Endodermal cell (in vitro differentiated cells): ENCODE data around the gene IGFN1. TPM values are rescaled to one million over a fixed set of nuclear protein-coding genes. Genes with fewer than 3 reads are reported as not detected.

Experiments
- DNase-seq: peaks from one replicate; pipeline ENCODE4 v3.0.0-alpha.2; 2017
- H3K27ac ChIP-seq: 2 replicates; pipeline ENCODE4 v1.5.1; 2013; ENCODE audit warnings: mild to moderate bottlenecking, low read depth, low read length, moderate library complexity
- H3K27me3 ChIP-seq: 2 replicates; pipeline ENCODE4 v1.6.1; 2013; ENCODE audit warnings: mild to moderate bottlenecking, low read length, moderate library complexity; ENCODE audit not compliant: insufficient read depth, control insufficient read depth, poor library complexity, severe bottlenecking
- H3K36me3 ChIP-seq: 2 replicates; pipeline ENCODE4 v1.7.0; 2013; ENCODE audit warnings: mild to moderate bottlenecking, low read length, moderate library complexity; ENCODE audit not compliant: control insufficient read depth, insufficient read depth
- H3K4me1 ChIP-seq: one replicate; pipeline ENCODE4 v1.7.0; 2013; ENCODE audit warnings: low read length; ENCODE audit not compliant: control insufficient read depth, insufficient read depth
- H3K4me3 ChIP-seq: 2 replicates; pipeline ENCODE4 v1.5.1; 2013; ENCODE audit warnings: mild to moderate bottlenecking, low read length, moderate library complexity
- H3K9ac ChIP-seq: 2 replicates; pipeline ENCODE4 v1.6.1; 2013; ENCODE audit warnings: mild to moderate bottlenecking, low read length, moderate library complexity; ENCODE audit not compliant: poor library complexity, severe bottlenecking; ENCODE audit errors: extremely low read depth
- H3K9me3 ChIP-seq: 2 replicates; pipeline ENCODE4 v1.6.1; 2013; ENCODE audit warnings: mild to moderate bottlenecking, low read length, moderate library complexity; ENCODE audit not compliant: control insufficient read depth
- H3K27ac Mint-ChIP-seq: 2 replicates; pipeline ENCODE4 v1.8.0; 2020; ENCODE audit warnings: mixed read lengths
- H3K27me3 Mint-ChIP-seq: 2 replicates; pipeline ENCODE4 v1.8.0; 2021; ENCODE audit warnings: mild to moderate bottlenecking, mixed read lengths; ENCODE audit not compliant: insufficient read depth
- H3K36me3 Mint-ChIP-seq: 2 replicates; pipeline ENCODE4 v1.8.0; 2020; ENCODE audit warnings: low read depth, mixed read lengths
- H3K4me1 Mint-ChIP-seq: 2 replicates; pipeline ENCODE4 v1.8.0; 2020; ENCODE audit warnings: mixed read lengths
- H3K4me3 Mint-ChIP-seq: 2 replicates; pipeline ENCODE4 v1.8.0; 2020; ENCODE audit warnings: mild to moderate bottlenecking, moderate library complexity, mixed read lengths
- H3K9me3 Mint-ChIP-seq: 2 replicates; pipeline ENCODE4 v1.8.0; 2020; ENCODE audit warnings: mild to moderate bottlenecking, mixed read lengths
- WGBS, 2 experiments: methylation state at CpG; one replicate each; pipeline versions ENCODE4 v1.1.5 to v1.1.7; 2013; ENCODE audit warnings: missing lambda C conversion rate in 2 of 2, mixed read lengths in 1 of 2; ENCODE audit not compliant: insufficient coverage in 1 of 2, insufficient read length in 1 of 2; 5-methylcytosine and 5-hydroxymethylcytosine counted together
- total RNA-seq, 2 donors: library from RNA; stranded (reverse); fragmentation: NEBNext Ultra II Directional in 1 of 2; extraction: Animal tissue kit (Norgen Biotek cat#: 25700) in 1 of 2; gene quantifications; 2 replicates in 1 of 2; 3 replicates in 1 of 2; pipeline ENCODE4 v1.2.1, GENCODE V29; 2021
- TF ChIP-seq, protein P1 (sequence below): fragments of 200-600 bp; sonication (generic); conservative IDR thresholded peaks from 2 replicates; pipeline ENCODE4 v1.5.0; 2021; ENCODE audit warnings: antibody characterized with exemption, mild to moderate bottlenecking

IGFN1 gene
- total RNA-seq, 2 donors from 2014 or later, result not detected

GRCh38 chr1:201163707-201164106, 26.9 kb upstream of the IGFN1 start:
- H3K36me3 Mint-ChIP-seq, result peaks cover 4% of the 10 kb centered on the region
- DNase-seq, result no peak
- no peaks in the 10 kb centered on the region for H3K27me3 ChIP-seq
- H3K9me3 Mint-ChIP-seq, result no peaks in the 10 kb centered on the region
- no peak overlapping the region for H3K9ac ChIP-seq
- TF ChIP-seq, protein P1, sequence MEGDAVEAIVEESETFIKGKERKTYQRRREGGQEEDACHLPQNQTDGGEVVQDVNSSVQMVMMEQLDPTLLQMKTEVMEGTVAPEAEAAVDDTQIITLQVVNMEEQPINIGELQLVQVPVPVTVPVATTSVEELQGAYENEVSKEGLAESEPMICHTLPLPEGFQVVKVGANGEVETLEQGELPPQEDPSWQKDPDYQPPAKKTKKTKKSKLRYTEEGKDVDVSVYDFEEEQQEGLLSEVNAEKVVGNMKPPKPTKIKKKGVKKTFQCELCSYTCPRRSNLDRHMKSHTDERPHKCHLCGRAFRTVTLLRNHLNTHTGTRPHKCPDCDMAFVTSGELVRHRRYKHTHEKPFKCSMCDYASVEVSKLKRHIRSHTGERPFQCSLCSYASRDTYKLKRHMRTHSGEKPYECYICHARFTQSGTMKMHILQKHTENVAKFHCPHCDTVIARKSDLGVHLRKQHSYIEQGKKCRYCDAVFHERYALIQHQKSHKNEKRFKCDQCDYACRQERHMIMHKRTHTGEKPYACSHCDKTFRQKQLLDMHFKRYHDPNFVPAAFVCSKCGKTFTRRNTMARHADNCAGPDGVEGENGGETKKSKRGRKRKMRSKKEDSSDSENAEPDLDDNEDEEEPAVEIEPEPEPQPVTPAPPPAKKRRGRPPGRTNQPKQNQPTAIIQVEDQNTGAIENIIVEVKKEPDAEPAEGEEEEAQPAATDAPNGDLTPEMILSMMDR, result no peak
- no peak overlapping the region for H3K4me3 Mint-ChIP-seq
- no peak overlapping the region for H3K27ac ChIP-seq
- H3K27me3 Mint-ChIP-seq, result no peaks in the 10 kb centered on the region
- 67 to 72% methylated on average over 3 to 4 of the region's 4 CpGs for WGBS, 2 experiments
- no peak overlapping the region for H3K4me3 ChIP-seq
- H3K4me1 ChIP-seq, result peaks cover 6% of the 10 kb centered on the region
- no peaks in the 10 kb centered on the region for H3K9me3 ChIP-seq
- H3K4me1 Mint-ChIP-seq, result peaks cover 22% of the 10 kb centered on the region
- no peaks in the 10 kb centered on the region for H3K36me3 ChIP-seq
- H3K27ac Mint-ChIP-seq, result no peak overlapping the region

GRCh38 chr1:201164645-201165044, 26.0 kb upstream of the IGFN1 start:
- peak overlapping the region; percentile 91 for H3K27ac Mint-ChIP-seq
- no peak for DNase-seq
- no peak overlapping the region for H3K27ac ChIP-seq
- H3K27me3 ChIP-seq, result no peaks in the 10 kb centered on the region
- no peaks in the 10 kb centered on the region for H3K9me3 Mint-ChIP-seq
- 72 to 74% methylated on average over 7 of the region's 7 CpGs for WGBS, 2 experiments
- H3K27me3 Mint-ChIP-seq, result no peaks in the 10 kb centered on the region
- H3K4me1 Mint-ChIP-seq, result peaks cover 26% of the 10 kb centered on the region
- no peak overlapping the region for H3K4me3 Mint-ChIP-seq
- H3K4me1 ChIP-seq, result peaks cover 6% of the 10 kb centered on the region
- H3K9ac ChIP-seq, result no peak overlapping the region
- no peaks in the 10 kb centered on the region for H3K36me3 ChIP-seq
- TF ChIP-seq, protein P1, result no peak
- H3K36me3 Mint-ChIP-seq, result peaks cover 4% of the 10 kb centered on the region
- no peaks in the 10 kb centered on the region for H3K9me3 ChIP-seq
- H3K4me3 ChIP-seq, result no peak overlapping the region

DNA sequence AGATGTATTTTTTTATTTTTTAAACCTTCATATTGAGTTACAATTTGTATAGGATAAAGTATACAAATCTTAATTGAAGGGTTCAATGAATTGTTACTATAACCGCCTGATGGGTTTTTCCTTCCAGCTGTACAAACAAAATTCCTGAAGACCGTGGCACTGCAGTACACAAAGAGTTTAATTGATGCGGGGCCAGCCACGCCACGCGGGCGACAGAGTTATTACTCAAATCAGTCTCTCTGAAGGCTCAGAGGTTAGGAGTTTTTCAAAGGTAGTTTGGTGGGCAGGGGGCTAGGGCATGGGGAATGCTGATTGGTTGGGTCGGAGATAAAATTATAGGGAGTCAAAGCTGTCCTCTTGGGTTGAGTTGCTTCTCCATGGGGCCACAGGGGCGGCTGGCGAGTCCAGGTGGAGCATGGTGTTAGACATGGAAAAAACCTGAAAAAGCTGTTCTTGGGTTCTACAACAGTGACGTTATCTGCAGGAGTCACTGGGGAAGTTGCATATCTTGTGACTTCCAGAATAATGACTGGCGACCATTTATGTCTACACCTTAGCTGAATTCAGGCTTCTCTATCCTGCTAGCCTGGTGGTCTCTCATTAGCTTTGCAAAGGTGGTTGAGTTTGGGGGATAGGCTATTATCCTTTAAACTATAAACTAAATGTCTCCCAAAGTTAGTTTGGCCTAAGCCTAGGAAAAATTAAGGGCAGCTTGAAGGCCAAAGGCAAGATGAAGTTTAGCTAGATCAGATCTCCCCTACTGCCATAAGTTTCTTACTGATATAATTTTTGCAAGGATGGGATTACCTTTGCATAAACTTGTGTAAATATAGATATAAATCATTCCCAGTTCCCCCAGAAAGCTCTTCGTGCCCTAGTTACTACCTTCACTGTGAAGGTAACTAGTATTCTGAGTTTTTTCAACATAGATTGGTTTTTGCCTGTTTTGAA, 23.3 kb upstream of the IGFN1 start:
- peaks cover 4% of the 10 kb centered on the region for H3K36me3 Mint-ChIP-seq
- Histone ChIP-seq H3K9ac (no peak overlapping the region), H3K4me1 (peaks cover 6% of the 10 kb centered on the region), H3K36me3 (no peaks in the 10 kb centered on the region), H3K27ac (no peak overlapping the region), H3K4me3 (no peak overlapping the region), H3K27me3 (no peaks in the 10 kb centered on the region), H3K9me3 (no peaks in the 10 kb centered on the region)
- no peak overlapping the region for H3K4me3 Mint-ChIP-seq
- peaks cover 40% of the 10 kb centered on the region for H3K4me1 Mint-ChIP-seq
- 85 to 95% methylated on average over 6 to 12 of the region's 13 CpGs for WGBS, 2 experiments
- H3K9me3 Mint-ChIP-seq, result no peaks in the 10 kb centered on the region
- peak overlapping the region; percentile 36 for H3K27ac Mint-ChIP-seq
- no peaks in the 10 kb centered on the region for H3K27me3 Mint-ChIP-seq
- TF ChIP-seq, protein P1, result no peak
- DNase-seq, result no peak
